ENCODE measurements around the gene RIBC2. TPM values are rescaled to one million over a fixed set of nuclear protein-coding genes. Genes with fewer than 3 reads are reported as not detected.

The RIBC2 gene
- total and polyA plus RNA-seq, 7 experiments from 2014 or later: 0.59 to 9.5 (median 1.4) TPM; not detected in 4

DNA sequence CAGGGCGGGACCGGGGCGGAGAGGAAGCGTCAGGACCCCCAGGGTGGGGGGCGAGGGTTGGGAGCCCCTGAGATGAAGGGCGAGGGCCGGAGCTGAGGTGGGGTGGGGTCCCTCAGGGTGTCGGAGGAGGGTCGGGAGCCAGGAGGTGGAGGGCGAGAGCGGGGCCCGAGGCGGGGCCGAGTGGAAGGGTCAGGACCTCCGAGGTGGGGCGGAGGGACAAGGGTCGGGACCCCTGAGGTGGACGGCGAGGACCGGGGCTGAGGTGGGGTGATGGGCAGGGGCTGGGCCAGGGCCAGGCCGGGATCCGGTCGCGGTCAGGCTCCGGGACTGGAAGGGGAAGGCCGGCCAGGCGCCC, 503 bp upstream of the RIBC2 start:
- CTCF ChIA-PET: no interaction called here
- Mint-ChIP-seq H3K27me3 (peaks cover 0 to 4% (median 0%) of the 10 kb centered on the region in 5 donors), H3K36me3 (peaks cover 0 to 7% (median under 1%) of the 10 kb centered on the region in 5 donors), H3K9me3 (peaks cover 0 to 10% (median 0%) of the 10 kb centered on the region in 11 donors), H3K4me1 (peaks cover 0 to 21% (median 14%) of the 10 kb centered on the region in 7 donors), H3K4me3 (peak overlapping the region in 8 of 10 donors; percentile 16 to 79 (median 44)), H3K27ac (peak overlapping the region in 1 of 9 donors; percentile 88)
- Histone ChIP-seq H3K27me3 (ENCODE audit: control insufficient read depth in 2 of 2, insufficient read depth in 2 of 2, low read length in 2 of 2) (no peaks in the 10 kb centered on the region), H3K4me3 (ENCODE audit: low read length) (peak overlapping the region; percentile 77), H3K36me3 (ENCODE audit: control insufficient read depth in 2 of 3, insufficient read depth in 3 of 3, low read length in 3 of 3) (no peaks in the 10 kb centered on the region), H3K9me3 (ENCODE audit: control insufficient read depth in 2 of 3, low read length in 3 of 3) (no peaks in the 10 kb centered on the region), H3K4me1 (ENCODE audit: control insufficient read depth in 2 of 2, insufficient read depth in 2 of 2, low read length in 2 of 2) (peaks cover 8 to 12% of the 10 kb centered on the region in 2 donors), H3K27ac (ENCODE audit: low read depth, low read length) (no peak overlapping the region)
- ATAC-seq (peak; percentile 4), DNase-seq (no peak)
- POLR2A ChIA-PET: no interaction called here
- intact Hi-C loops (cut with micrococcal nuclease): loop anchor here (1.0 to 5.0 kb wide), 5 partner anchors 22 to 104 kb away; partner anchors contain the start of gene FAM118A (in 1 of the 2)

DNA sequence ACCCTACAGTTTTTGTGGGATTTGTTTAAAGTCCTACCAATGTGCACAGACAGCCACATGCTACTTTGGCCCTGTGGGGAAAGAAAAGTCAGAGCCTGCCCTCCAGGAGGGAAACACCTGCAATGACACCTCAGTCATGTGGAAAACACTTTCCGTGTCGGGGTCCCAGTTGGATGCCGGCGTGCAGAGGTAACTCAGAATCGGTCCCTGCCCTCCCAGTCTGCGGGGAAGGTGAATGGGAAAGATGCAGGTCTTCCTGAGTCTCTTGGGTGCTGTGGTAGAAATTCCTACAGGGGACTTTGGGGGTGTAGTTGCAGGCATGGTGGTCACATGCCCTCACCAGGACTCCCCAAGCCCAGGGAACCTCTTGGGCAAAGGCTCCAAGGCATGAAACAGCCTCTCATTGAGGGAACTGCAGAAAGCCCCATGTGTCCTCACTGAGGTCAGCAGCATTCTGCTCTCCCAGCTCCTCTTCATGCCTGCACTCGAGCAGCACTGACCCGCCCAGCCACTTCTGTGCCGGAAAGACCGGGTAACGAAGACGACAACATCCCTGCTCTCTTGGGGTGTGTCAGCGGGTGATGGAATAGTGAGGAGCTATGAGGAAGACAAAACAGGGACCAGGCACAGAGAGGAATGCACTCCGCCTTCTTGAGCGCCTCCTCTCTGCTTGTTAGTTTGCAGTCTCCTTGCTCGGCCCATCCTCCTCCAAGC, 4.7 kb downstream of the RIBC2 start:
- peaks cover 0 to 3% (median 0%) of the 10 kb centered on the region in 11 donors for H3K9me3 Mint-ChIP-seq
- peaks cover 0 to 19% (median 0%) of the 10 kb centered on the region in 5 donors for H3K36me3 Mint-ChIP-seq
- no peak for DNase-seq
- no peak overlapping the region for H3K27ac ChIP-seq (ENCODE audit: low read depth, low read length)
- H3K27me3 ChIP-seq (ENCODE audit: control insufficient read depth in 2 of 2, insufficient read depth in 2 of 2, low read length in 2 of 2): no peaks in the 10 kb centered on the region
- H3K36me3 ChIP-seq (ENCODE audit: control insufficient read depth in 2 of 3, insufficient read depth in 3 of 3, low read length in 3 of 3): no peaks in the 10 kb centered on the region
- peak overlapping the region in 1 of 9 donors; percentile 70 for H3K27ac Mint-ChIP-seq
- no peak overlapping the region for H3K4me3 Mint-ChIP-seq
- intact Hi-C loops (cut with micrococcal nuclease): no loop called here
- no peak overlapping the region for H3K4me3 ChIP-seq (ENCODE audit: low read length)
- H3K9me3 ChIP-seq (ENCODE audit: control insufficient read depth in 2 of 3, low read length in 3 of 3): no peaks in the 10 kb centered on the region
- peaks cover under 1 to 6% of the 10 kb centered on the region in 2 donors for H3K4me1 ChIP-seq (ENCODE audit: control insufficient read depth in 2 of 2, insufficient read depth in 2 of 2, low read length in 2 of 2)
- H3K4me1 Mint-ChIP-seq: peaks cover 0 to 23% (median 9%) of the 10 kb centered on the region in 7 donors
- H3K27me3 Mint-ChIP-seq: no peaks in the 10 kb centered on the region
- ChIA-PET POLR2A (no interaction called here), CTCF (interaction anchor here (0.6 kb wide), 1 partner anchor 150 kb away, joined by 3 read pairs; no protein-coding TSS in a partner anchor)
- no peak for ATAC-seq

DNA sequence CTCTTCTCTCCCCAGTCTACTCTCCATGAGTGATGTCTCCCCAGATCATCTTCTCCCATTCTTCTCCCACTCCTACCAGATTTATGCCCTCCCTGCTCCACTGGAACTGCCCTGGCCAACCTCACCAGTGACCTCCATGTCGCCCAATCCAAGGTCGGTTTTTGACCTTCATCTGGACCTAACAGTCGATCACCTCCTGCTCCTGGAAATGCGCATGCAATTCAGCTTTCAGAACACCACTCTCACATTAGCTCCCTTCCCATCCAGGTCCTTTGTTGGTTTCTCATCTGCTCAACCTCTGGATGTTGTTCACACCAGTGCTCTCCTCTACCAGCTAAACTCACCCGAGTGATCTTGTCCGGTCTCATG, 5.3 kb downstream of the RIBC2 start:
- no peak for ATAC-seq
- peak overlapping the region in 2 of 9 donors; percentile 19 to 70 for H3K27ac Mint-ChIP-seq
- POLR2A ChIA-PET: no interaction called here

DNA sequence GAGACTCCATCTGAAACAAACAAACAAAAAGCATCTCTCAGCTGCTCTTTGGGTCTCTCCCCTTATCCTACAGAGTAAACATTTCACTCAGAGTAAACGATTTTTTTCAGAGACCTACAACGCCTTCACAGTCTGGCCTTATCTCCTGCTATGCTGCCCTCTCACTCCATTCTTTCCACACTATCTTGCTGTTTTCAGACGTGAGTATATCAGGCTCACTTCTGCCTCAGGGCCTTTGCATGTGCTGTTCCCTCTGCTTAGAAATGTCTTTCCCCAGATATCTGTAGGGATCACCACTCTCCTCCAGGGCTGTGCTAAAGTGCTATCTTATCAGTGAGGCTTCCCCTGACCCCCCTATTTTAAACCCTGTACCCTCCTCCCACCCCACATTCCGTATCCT, 6.5 kb downstream of the RIBC2 start:
- Mint-ChIP-seq H3K27ac (peak overlapping the region in 1 of 9 donors; percentile 16), H3K27me3 (no peaks in the 10 kb centered on the region), H3K36me3 (peaks cover 0 to 19% (median 0%) of the 10 kb centered on the region in 5 donors), H3K4me3 (no peak overlapping the region), H3K9me3 (peaks cover 0 to 3% (median 0%) of the 10 kb centered on the region in 11 donors), H3K4me1 (peaks cover 0 to 9% (median 0%) of the 10 kb centered on the region in 7 donors)
- H3K27ac ChIP-seq (ENCODE audit: low read depth, low read length): no peak overlapping the region
- POLR2A ChIA-PET: interaction anchor here (0.5 kb wide), 1 partner anchor 213 kb away, joined by 4 read pairs; no protein-coding TSS in a partner anchor
- intact Hi-C loops (cut with micrococcal nuclease): no loop called here
- DNase-seq: no peak
- no peak for ATAC-seq
- H3K9me3 ChIP-seq (ENCODE audit: control insufficient read depth in 2 of 3, low read length in 3 of 3): no peaks in the 10 kb centered on the region
- CTCF ChIA-PET: no interaction called here
- no peaks in the 10 kb centered on the region for H3K36me3 ChIP-seq (ENCODE audit: control insufficient read depth in 2 of 3, insufficient read depth in 3 of 3, low read length in 3 of 3)
- H3K4me3 ChIP-seq (ENCODE audit: low read length): no peak overlapping the region
- H3K27me3 ChIP-seq (ENCODE audit: control insufficient read depth in 2 of 2, insufficient read depth in 2 of 2, low read length in 2 of 2): no peaks in the 10 kb centered on the region
- H3K4me1 ChIP-seq (ENCODE audit: control insufficient read depth in 2 of 2, insufficient read depth in 2 of 2, low read length in 2 of 2): no peaks in the 10 kb centered on the region

More for the DNA sequence above, 5.3 kb downstream of the RIBC2 start:
- intact Hi-C loops (cut with micrococcal nuclease): no loop called here
- H3K36me3 ChIP-seq (ENCODE audit: control insufficient read depth in 2 of 3, insufficient read depth in 3 of 3, low read length in 3 of 3): no peaks in the 10 kb centered on the region
- no peaks in the 10 kb centered on the region for H3K27me3 ChIP-seq (ENCODE audit: control insufficient read depth in 2 of 2, insufficient read depth in 2 of 2, low read length in 2 of 2)
- peaks cover 0 to 19% (median 0%) of the 10 kb centered on the region in 5 donors for H3K36me3 Mint-ChIP-seq
- CTCF ChIA-PET: no interaction called here
- no peak for DNase-seq
- no peaks in the 10 kb centered on the region for H3K9me3 ChIP-seq (ENCODE audit: control insufficient read depth in 2 of 3, low read length in 3 of 3)
- no peak overlapping the region for H3K4me3 ChIP-seq (ENCODE audit: low read length)
- peaks cover 0 to 3% (median 0%) of the 10 kb centered on the region in 11 donors for H3K9me3 Mint-ChIP-seq
- H3K4me1 ChIP-seq (ENCODE audit: control insufficient read depth in 2 of 2, insufficient read depth in 2 of 2, low read length in 2 of 2): peaks cover 0 to 3% of the 10 kb centered on the region in 2 donors
- no peaks in the 10 kb centered on the region for H3K27me3 Mint-ChIP-seq
- no peak overlapping the region for H3K4me3 Mint-ChIP-seq
- peaks cover 0 to 19% (median 8%) of the 10 kb centered on the region in 7 donors for H3K4me1 Mint-ChIP-seq
- H3K27ac ChIP-seq (ENCODE audit: low read depth, low read length): no peak overlapping the region

DNA sequence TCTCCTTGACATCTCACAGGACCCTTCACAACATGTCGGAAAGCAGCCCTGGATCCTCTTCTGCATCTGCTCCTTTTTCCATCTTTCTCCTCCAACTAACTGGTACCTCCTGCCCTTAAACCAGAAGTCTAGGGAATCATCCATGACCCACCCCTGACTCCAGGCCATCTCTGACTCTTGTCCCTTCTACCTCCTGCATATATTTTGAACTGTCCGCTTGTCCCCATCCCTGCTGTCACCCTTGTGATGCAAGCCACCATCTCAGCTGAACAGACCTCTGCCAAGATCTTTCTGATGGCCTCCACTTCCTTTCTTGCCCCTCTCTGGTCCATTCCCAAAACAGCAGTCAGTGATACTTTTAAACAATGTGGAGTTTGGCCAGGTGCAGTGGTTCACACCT, 7.0 kb downstream of the RIBC2 start:
- peaks cover 0 to 8% (median 0%) of the 10 kb centered on the region in 7 donors for H3K4me1 Mint-ChIP-seq
- Histone ChIP-seq H3K27me3 (ENCODE audit: control insufficient read depth in 2 of 2, insufficient read depth in 2 of 2, low read length in 2 of 2) (no peaks in the 10 kb centered on the region), H3K9me3 (ENCODE audit: control insufficient read depth in 2 of 3, low read length in 3 of 3) (no peaks in the 10 kb centered on the region), H3K4me1 (ENCODE audit: control insufficient read depth in 2 of 2, insufficient read depth in 2 of 2, low read length in 2 of 2) (no peaks in the 10 kb centered on the region), H3K4me3 (ENCODE audit: low read length) (no peak overlapping the region), H3K36me3 (ENCODE audit: control insufficient read depth in 2 of 3, insufficient read depth in 3 of 3, low read length in 3 of 3) (no peaks in the 10 kb centered on the region), H3K27ac (ENCODE audit: low read depth, low read length) (no peak overlapping the region)
- H3K27ac Mint-ChIP-seq: no peak overlapping the region
- POLR2A ChIA-PET: no interaction called here
- H3K9me3 Mint-ChIP-seq: peaks cover 0 to 3% (median 0%) of the 10 kb centered on the region in 11 donors
- H3K27me3 Mint-ChIP-seq: no peaks in the 10 kb centered on the region
- CTCF ChIA-PET: no interaction called here
- no peak for ATAC-seq
- peaks cover 0 to 19% (median 0%) of the 10 kb centered on the region in 5 donors for H3K36me3 Mint-ChIP-seq
- intact Hi-C loops (cut with micrococcal nuclease): no loop called here
- no peak overlapping the region for H3K4me3 Mint-ChIP-seq
- DNase-seq: no peak

DNA sequence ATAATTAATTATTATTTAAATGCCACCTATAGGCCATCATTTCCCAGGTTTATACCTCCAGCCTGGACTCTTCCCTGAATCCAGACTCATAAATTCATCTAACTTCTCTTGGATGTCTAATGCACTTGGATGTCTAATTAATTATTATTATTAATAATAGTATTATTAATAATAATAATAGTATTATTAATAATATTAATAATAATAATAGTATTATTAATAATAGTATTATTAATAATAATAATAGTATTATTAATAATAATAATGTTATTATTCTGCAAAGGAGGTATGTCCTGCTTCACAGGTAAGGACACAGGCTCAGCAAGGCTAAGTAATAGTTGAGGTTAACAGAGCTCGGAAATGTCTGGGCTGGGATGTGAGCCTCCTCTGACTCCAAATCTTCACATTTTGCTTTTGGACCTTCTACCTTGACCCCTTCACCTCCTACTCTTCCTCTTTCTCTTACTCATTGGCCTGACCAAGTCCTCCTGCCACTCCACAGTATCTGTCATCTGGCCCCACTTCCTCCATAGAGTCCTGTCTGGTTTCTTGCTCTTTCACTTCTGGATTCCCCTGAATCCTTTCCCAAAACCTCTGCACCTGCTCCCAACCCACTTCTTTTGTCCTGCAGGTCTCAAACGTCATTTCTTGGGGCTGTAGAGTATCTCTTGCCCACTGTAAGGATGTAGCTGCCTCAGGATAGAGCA, 8.0 kb downstream of the RIBC2 start:
- ChIA-PET POLR2A (no interaction called here), CTCF (no interaction called here)
- peak overlapping the region in 1 of 9 donors; percentile 22 for H3K27ac Mint-ChIP-seq
- Histone ChIP-seq H3K4me3 (ENCODE audit: low read length) (no peak overlapping the region), H3K27me3 (ENCODE audit: control insufficient read depth in 2 of 2, insufficient read depth in 2 of 2, low read length in 2 of 2) (no peaks in the 10 kb centered on the region), H3K27ac (ENCODE audit: low read depth, low read length) (no peak overlapping the region), H3K9me3 (ENCODE audit: control insufficient read depth in 2 of 3, low read length in 3 of 3) (no peaks in the 10 kb centered on the region), H3K4me1 (ENCODE audit: control insufficient read depth in 2 of 2, insufficient read depth in 2 of 2, low read length in 2 of 2) (no peaks in the 10 kb centered on the region), H3K36me3 (ENCODE audit: control insufficient read depth in 2 of 3, insufficient read depth in 3 of 3, low read length in 3 of 3) (no peaks in the 10 kb centered on the region)
- H3K9me3 Mint-ChIP-seq: peaks cover 0 to 4% (median 0%) of the 10 kb centered on the region in 11 donors
- no peaks in the 10 kb centered on the region for H3K27me3 Mint-ChIP-seq
- DNase-seq (no peak), ATAC-seq (peak; percentile 48)
- H3K4me3 Mint-ChIP-seq: no peak overlapping the region
- peaks cover 0 to 7% (median 0%) of the 10 kb centered on the region in 7 donors for H3K4me1 Mint-ChIP-seq
- peaks cover 0 to 25% (median 0%) of the 10 kb centered on the region in 5 donors for H3K36me3 Mint-ChIP-seq
- intact Hi-C loops (cut with micrococcal nuclease): loop anchor here in 1 of 2 donors (1.0 kb wide), 1 partner anchor 7 kb away; no protein-coding TSS in a partner anchor
